ENCODE results near the gene VWA3B.

VWA3B gene

DNA sequence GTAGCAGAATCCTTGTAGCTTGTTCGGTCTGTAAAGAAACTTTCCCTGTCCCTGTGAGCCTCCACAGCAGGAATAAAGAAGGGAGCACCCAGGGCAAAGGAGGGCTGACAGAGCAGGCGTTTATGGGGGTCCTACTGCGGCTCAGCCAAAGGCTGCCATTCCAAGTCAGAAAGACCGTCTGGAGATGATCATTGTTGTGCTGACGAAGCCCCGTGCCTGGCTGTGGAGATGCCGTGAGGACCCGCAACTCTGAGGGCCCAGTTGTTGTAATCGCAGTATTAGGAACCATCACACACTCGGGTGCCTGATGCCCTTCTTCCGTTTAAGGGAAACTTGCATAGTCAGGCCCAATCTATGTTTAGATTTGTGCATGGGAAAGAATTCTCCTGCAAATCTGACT is 16.9 kb upstream of the VWA3B start:
- no peaks in the 10 kb centered on the region for H4K20me1 ChIP-seq (ENCODE audit: insufficient read depth, low read length)
- no peak overlapping the region for H3K9ac ChIP-seq (ENCODE audit: low read length)
- H3K27ac ChIP-seq (ENCODE audit: low read length) = no peak overlapping the region
- no peaks in the 10 kb centered on the region for H3K27me3 ChIP-seq (replicated peaks; ENCODE audit: insufficient read depth, low read length)
- TF ChIP-seq, protein P1, sequence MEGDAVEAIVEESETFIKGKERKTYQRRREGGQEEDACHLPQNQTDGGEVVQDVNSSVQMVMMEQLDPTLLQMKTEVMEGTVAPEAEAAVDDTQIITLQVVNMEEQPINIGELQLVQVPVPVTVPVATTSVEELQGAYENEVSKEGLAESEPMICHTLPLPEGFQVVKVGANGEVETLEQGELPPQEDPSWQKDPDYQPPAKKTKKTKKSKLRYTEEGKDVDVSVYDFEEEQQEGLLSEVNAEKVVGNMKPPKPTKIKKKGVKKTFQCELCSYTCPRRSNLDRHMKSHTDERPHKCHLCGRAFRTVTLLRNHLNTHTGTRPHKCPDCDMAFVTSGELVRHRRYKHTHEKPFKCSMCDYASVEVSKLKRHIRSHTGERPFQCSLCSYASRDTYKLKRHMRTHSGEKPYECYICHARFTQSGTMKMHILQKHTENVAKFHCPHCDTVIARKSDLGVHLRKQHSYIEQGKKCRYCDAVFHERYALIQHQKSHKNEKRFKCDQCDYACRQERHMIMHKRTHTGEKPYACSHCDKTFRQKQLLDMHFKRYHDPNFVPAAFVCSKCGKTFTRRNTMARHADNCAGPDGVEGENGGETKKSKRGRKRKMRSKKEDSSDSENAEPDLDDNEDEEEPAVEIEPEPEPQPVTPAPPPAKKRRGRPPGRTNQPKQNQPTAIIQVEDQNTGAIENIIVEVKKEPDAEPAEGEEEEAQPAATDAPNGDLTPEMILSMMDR (IDR thresholded peaks at IDR 0.05; ENCODE audit: low read length) = no peak
- TF ChIP-seq EZH2 (optimal IDR thresholded peaks at IDR 0.05; ENCODE audit: low read depth, low read length) (no peak), EZH2phosphoT487 (IDR thresholded peaks at IDR 0.05; ENCODE audit: low read length) (no peak)
- no peak overlapping the region for H3K4me2 ChIP-seq (ENCODE audit: low read depth, low read length)
- no peaks in the 10 kb centered on the region for H3K9me2 ChIP-seq (replicated peaks; ENCODE audit: insufficient read depth, low read length)
- no peak overlapping the region for H3K4me3 ChIP-seq (ENCODE audit: low read length)
- no peaks in the 10 kb centered on the region for H3K4me1 ChIP-seq (ENCODE audit: low read length)
- DNase-seq = no peak
- no peaks in the 10 kb centered on the region for H3K9me3 ChIP-seq (replicated peaks; ENCODE audit: insufficient read depth, low read length)
- H3K36me3 ChIP-seq (replicated peaks; ENCODE audit: insufficient read depth, low read length) = no peaks in the 10 kb centered on the region
- H2AFZ ChIP-seq (ENCODE audit: low read length) = no peak overlapping the region
- H3F3A ChIP-seq (ENCODE audit: insufficient read depth, low read length) = no peaks in the 10 kb centered on the region
- H3K79me2 ChIP-seq (ENCODE audit: low read length) = no peaks in the 10 kb centered on the region

DNA sequence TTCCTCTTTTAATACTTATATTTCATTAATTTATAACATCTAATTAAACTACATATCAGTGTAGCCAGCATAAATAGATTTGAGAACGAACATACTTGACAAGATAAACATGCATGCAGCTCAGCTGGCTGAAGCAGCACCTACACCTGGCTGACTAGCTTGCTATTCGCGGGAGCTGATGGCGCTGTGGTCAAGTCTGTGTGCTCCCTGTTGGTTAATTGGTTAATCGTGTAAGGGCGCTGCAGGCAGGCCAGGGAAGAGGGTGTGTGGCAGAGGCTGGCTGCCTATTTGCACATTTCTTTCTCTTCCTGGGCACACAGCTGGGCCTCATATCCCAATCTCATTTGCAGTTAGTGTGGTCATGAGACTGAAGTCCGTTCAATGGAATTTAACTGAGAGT is 14.5 kb upstream of the VWA3B start:
- Histone ChIP-seq H3K9me3 (replicated peaks; ENCODE audit: insufficient read depth, low read length) (no peaks in the 10 kb centered on the region), H3K79me2 (ENCODE audit: low read length) (no peaks in the 10 kb centered on the region), H3K9ac (ENCODE audit: low read length) (no peak overlapping the region), H3K4me2 (ENCODE audit: low read depth, low read length) (no peak overlapping the region), H3K27ac (ENCODE audit: low read length) (no peak overlapping the region), H3K4me1 (ENCODE audit: low read length) (no peaks in the 10 kb centered on the region), H4K20me1 (ENCODE audit: insufficient read depth, low read length) (no peaks in the 10 kb centered on the region), H3K27me3 (replicated peaks; ENCODE audit: insufficient read depth, low read length) (no peaks in the 10 kb centered on the region), H3K9me2 (replicated peaks; ENCODE audit: insufficient read depth, low read length) (no peaks in the 10 kb centered on the region), H2AFZ (ENCODE audit: low read length) (no peak overlapping the region), H3K4me3 (ENCODE audit: low read length) (no peak overlapping the region), H3K36me3 (replicated peaks; ENCODE audit: insufficient read depth, low read length) (no peaks in the 10 kb centered on the region), H3F3A (ENCODE audit: insufficient read depth, low read length) (no peaks in the 10 kb centered on the region)
- TF ChIP-seq, protein P1 (IDR thresholded peaks at IDR 0.05; ENCODE audit: low read length) = no peak
- no peak for TF ChIP-seq EZH2 (optimal IDR thresholded peaks at IDR 0.05; ENCODE audit: low read depth, low read length)
- no peak for TF ChIP-seq EZH2phosphoT487 (IDR thresholded peaks at IDR 0.05; ENCODE audit: low read length)
- DNase-seq = no peak

DNA sequence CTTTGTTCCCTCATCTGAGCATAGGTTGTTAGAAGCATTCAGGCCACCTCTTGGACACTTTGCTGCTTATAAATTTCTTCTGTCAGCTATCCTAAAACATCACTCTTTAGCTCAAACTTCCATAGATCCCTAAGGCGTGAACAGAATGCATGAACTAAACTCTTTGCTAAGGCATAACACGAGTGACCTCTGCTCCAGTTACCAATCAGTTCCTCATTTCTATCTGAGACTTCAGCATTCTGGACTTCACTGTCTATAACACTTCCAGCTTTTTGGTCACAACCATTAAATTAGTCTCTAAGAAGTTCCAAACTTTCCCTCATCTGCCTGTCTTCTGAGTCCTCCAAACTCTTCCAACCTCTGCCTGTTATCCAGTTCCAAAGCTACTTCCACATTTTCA is 8.3 kb upstream of the VWA3B start:
- no peaks in the 10 kb centered on the region for H3F3A ChIP-seq (ENCODE audit: insufficient read depth, low read length)
- H3K36me3 ChIP-seq (replicated peaks; ENCODE audit: insufficient read depth, low read length) = no peaks in the 10 kb centered on the region
- H3K9me2 ChIP-seq (replicated peaks; ENCODE audit: insufficient read depth, low read length) = no peaks in the 10 kb centered on the region
- H3K79me2 ChIP-seq (ENCODE audit: low read length) = no peaks in the 10 kb centered on the region
- H3K27ac ChIP-seq (ENCODE audit: low read length) = no peak overlapping the region
- H3K9ac ChIP-seq (ENCODE audit: low read length) = no peak overlapping the region
- no peak overlapping the region for H2AFZ ChIP-seq (ENCODE audit: low read length)
- no peaks in the 10 kb centered on the region for H3K9me3 ChIP-seq (replicated peaks; ENCODE audit: insufficient read depth, low read length)
- TF ChIP-seq, protein P1 (IDR thresholded peaks at IDR 0.05; ENCODE audit: low read length) = no peak
- TF ChIP-seq EZH2phosphoT487 (IDR thresholded peaks at IDR 0.05; ENCODE audit: low read length) (no peak), EZH2 (optimal IDR thresholded peaks at IDR 0.05; ENCODE audit: low read depth, low read length) (no peak)
- no peaks in the 10 kb centered on the region for H3K4me1 ChIP-seq (ENCODE audit: low read length)
- no peaks in the 10 kb centered on the region for H3K27me3 ChIP-seq (replicated peaks; ENCODE audit: insufficient read depth, low read length)
- no peak overlapping the region for H3K4me2 ChIP-seq (ENCODE audit: low read depth, low read length)
- no peak overlapping the region for H3K4me3 ChIP-seq (ENCODE audit: low read length)
- H4K20me1 ChIP-seq (ENCODE audit: insufficient read depth, low read length) = no peaks in the 10 kb centered on the region
- DNase-seq = no peak

All from MM.1S (cell line).